OCI-LY3 (cell line): ENCODE measurements around the gene TMEM88.
A peak's percentile ranks its signal among the peaks of the same experiment; 100 is the strongest.

ENCODE experiments used
- H2AFZ ChIP-seq: fragments of 200-600, 300-600 bp; shearing (Covaris generic); 2 replicates; pipeline ENCODE4 v1.6.0; 2014; ENCODE audit warnings: antibody characterized with exemption, low read depth, low read length
- H3K27ac ChIP-seq: fragments of 200-600, 300-600 bp; sonication (generic); 2 replicates; pipeline ENCODE4 v1.5.1; 2014; ENCODE audit warnings: mild to moderate bottlenecking, low read length, moderate library complexity, mixed read lengths
- H3K27me3 ChIP-seq: fragments of 200-600, 300-600 bp; sonication (generic); 2 replicates; pipeline ENCODE4 v1.6.1; 2014; ENCODE audit warnings: low read depth, low read length, mixed read lengths
- H3K36me3 ChIP-seq: fragments of 200-600, 300-600 bp; sonication (generic); replicated peaks from 2 replicates; pipeline ENCODE3; 2014; ENCODE audit warnings: low read depth, low read length, mixed read lengths
- H3K4me1 ChIP-seq: fragments of 300-600, 200-600 bp; sonication (generic); 2 replicates; pipeline ENCODE4 v1.6.1; 2014; ENCODE audit warnings: low read length, mixed read lengths
- H3K4me2 ChIP-seq: fragments of 200-600, 300-600 bp; sonication (generic); 2 replicates; pipeline ENCODE4 v1.6.1; 2014; ENCODE audit warnings: low read length, mixed read lengths
- H3K4me3 ChIP-seq: fragments of 300-600, 200-600 bp; sonication (generic); 2 replicates; pipeline ENCODE4 v1.5.1; 2014; ENCODE audit warnings: antibody characterized with exemption, mild to moderate bottlenecking, low read length, moderate library complexity
- H3K79me2 ChIP-seq: fragments of 300-600, 200-600 bp; shearing (Covaris generic); 2 replicates; pipeline ENCODE4 v1.6.1; 2014; ENCODE audit warnings: mild to moderate bottlenecking, low read length, mixed read lengths
- H3K9ac ChIP-seq: fragments of 300-600, 200-600 bp; shearing (Covaris generic); 2 replicates; pipeline ENCODE4 v1.6.0; 2014; ENCODE audit warnings: mild to moderate bottlenecking, low read length, moderate library complexity
- H3K9me3 ChIP-seq: fragments of 200-600, 300-600 bp; shearing (Covaris generic); 2 replicates; pipeline ENCODE4 v1.6.1; 2014; ENCODE audit warnings: low read length, mixed read lengths; ENCODE audit not compliant: insufficient read depth
- H4K20me1 ChIP-seq: fragments of 200-600, 300-600 bp; sonication (generic); 2 replicates; pipeline ENCODE4 v1.6.1; 2016; ENCODE audit warnings: low read length, mixed read lengths; ENCODE audit not compliant: insufficient read depth
- EZH2phosphoT487 ChIP-seq: fragments of 200-600 bp; shearing (Covaris generic); IDR thresholded peaks from 2 replicates; pipeline ENCODE4 v1.6.1; 2018; ENCODE audit warnings: antibody characterized with exemption, mixed run types, low read depth
- TF ChIP-seq, protein P1 (sequence below): fragments of 200-600, 300-600 bp; sonication (generic); IDR thresholded peaks from 2 replicates; pipeline ENCODE4 v1.5.1; 2014; ENCODE audit warnings: antibody characterized with exemption, low read length, low read depth

Gene TMEM88

DNA sequence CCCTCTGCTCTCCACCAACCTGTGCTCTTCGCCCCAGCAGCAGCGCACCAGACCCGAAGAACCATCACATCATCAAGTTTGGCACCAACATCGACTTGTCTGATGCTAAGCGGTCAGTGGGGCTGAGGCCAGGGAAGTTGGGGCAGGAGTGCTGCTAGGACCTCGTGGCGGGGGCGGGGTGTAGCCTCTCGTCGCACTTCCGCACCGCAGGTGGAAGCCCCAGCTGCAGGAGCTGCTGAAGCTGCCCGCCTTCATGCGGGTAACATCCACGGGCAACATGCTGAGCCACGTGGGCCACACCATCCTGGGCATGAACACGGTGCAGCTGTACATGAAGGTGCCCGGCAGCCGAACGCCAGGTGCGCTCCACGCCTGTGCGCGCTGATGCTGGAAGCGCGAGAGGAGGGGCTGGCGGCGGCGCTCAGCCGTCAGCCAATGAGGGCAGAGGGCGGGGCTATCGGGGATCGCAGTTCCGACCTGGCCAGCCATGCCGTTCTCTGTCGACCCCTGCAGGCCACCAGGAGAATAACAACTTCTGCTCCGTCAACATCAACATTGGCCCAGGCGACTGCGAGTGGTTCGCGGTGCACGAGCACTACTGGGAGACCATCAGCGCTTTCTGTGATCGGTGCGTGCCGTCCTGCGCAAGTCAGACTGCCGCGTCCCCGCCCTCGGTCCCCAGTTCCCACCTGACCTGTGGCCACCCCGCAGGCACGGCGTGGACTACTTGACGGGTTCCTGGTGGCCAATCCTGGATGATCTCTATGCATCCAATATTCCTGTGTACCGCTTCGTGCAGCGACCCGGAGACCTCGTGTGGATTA, 3.2 kb upstream of the TMEM88 start:
- no peak overlapping the region for H3K9ac ChIP-seq
- TF ChIP-seq EZH2phosphoT487, result no peak
- TF ChIP-seq, protein P1, sequence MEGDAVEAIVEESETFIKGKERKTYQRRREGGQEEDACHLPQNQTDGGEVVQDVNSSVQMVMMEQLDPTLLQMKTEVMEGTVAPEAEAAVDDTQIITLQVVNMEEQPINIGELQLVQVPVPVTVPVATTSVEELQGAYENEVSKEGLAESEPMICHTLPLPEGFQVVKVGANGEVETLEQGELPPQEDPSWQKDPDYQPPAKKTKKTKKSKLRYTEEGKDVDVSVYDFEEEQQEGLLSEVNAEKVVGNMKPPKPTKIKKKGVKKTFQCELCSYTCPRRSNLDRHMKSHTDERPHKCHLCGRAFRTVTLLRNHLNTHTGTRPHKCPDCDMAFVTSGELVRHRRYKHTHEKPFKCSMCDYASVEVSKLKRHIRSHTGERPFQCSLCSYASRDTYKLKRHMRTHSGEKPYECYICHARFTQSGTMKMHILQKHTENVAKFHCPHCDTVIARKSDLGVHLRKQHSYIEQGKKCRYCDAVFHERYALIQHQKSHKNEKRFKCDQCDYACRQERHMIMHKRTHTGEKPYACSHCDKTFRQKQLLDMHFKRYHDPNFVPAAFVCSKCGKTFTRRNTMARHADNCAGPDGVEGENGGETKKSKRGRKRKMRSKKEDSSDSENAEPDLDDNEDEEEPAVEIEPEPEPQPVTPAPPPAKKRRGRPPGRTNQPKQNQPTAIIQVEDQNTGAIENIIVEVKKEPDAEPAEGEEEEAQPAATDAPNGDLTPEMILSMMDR, result peak; percentile 70
- H3K9me3 ChIP-seq, result no peaks in the 10 kb centered on the region
- peaks cover 15% of the 10 kb centered on the region for H3K79me2 ChIP-seq
- peak overlapping the region; percentile 77 for H3K4me2 ChIP-seq
- no peak overlapping the region; the same call in 1 of the 2 replicates for H3K27ac ChIP-seq
- H3K4me3 ChIP-seq, result peak overlapping the region; percentile 57
- peaks cover 33% of the 10 kb centered on the region for H3K36me3 ChIP-seq
- H2AFZ ChIP-seq, result no peak overlapping the region
- H4K20me1 ChIP-seq, result peaks cover 18% of the 10 kb centered on the region
- H3K27me3 ChIP-seq, result no peaks in the 10 kb centered on the region
- peaks cover 34% of the 10 kb centered on the region for H3K4me1 ChIP-seq

DNA sequence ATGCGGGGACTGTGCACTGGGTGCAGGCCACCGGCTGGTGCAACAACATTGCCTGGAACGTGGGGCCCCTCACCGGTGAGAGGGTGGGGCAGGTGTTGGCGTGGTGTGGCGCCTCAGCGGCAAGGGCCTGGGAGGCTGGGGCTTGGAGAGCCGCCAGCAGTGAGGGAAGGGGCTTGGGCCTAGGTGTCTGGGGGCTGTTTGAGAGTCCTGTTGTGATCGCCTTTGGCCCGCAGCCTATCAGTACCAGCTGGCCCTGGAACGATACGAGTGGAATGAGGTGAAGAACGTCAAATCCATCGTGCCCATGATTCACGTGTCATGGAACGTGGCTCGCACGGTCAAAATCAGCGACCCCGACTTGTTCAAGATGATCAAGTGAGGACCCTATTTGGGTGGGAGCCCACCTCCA, 2.6 kb upstream of the TMEM88 start:
- H3K27ac ChIP-seq, result no peak overlapping the region
- no peak overlapping the region for H3K4me3 ChIP-seq
- no peak overlapping the region for H3K4me2 ChIP-seq
- no peak overlapping the region for H2AFZ ChIP-seq
- no peaks in the 10 kb centered on the region for H3K27me3 ChIP-seq
- no peak for TF ChIP-seq EZH2phosphoT487
- TF ChIP-seq, protein P1, result no peak
- peaks cover 18% of the 10 kb centered on the region for H4K20me1 ChIP-seq
- peaks cover 15% of the 10 kb centered on the region for H3K79me2 ChIP-seq
- H3K9ac ChIP-seq, result no peak overlapping the region
- H3K36me3 ChIP-seq, result peaks cover 33% of the 10 kb centered on the region
- peaks cover 34% of the 10 kb centered on the region for H3K4me1 ChIP-seq
- no peaks in the 10 kb centered on the region for H3K9me3 ChIP-seq

DNA sequence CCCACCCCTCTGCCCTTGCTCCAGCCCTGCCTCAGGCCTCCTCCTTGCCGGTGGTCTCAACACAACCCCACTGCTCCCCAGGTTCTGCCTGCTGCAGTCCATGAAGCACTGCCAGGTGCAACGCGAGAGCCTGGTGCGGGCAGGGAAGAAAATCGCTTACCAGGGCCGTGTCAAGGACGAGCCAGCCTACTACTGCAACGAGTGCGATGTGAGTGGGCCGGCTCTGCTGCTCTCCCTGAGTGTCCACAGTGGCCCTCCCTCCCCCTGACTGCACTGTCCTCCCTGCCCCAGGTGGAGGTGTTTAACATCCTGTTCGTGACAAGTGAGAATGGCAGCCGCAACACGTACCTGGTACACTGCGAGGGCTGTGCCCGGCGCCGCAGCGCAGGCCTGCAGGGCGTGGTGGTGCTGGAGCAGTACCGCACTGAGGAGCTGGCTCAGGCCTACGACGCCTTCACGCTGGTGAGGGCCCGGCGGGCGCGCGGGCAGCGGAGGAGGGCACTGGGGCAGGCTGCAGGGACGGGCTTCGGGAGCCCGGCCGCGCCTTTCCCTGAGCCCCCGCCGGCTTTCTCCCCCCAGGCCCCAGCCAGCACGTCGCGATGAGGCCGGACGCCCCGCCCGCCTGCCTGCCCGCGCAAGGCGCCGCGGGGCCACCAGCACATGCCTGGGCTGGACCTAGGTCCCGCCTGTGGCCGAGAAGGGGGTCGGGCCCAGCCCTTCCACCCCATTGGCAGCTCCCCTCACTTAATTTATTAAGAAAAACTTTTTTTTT, 1.8 kb upstream of the TMEM88 start:
- peaks cover 18% of the 10 kb centered on the region for H4K20me1 ChIP-seq
- no peaks in the 10 kb centered on the region for H3K9me3 ChIP-seq
- peaks cover 34% of the 10 kb centered on the region for H3K4me1 ChIP-seq
- H3K4me3 ChIP-seq, result no peak overlapping the region
- H3K27me3 ChIP-seq, result no peaks in the 10 kb centered on the region
- TF ChIP-seq EZH2phosphoT487, result no peak
- TF ChIP-seq, protein P1, result no peak
- H3K4me2 ChIP-seq, result no peak overlapping the region
- peaks cover 15% of the 10 kb centered on the region for H3K79me2 ChIP-seq
- no peak overlapping the region for H3K9ac ChIP-seq
- no peak overlapping the region for H2AFZ ChIP-seq
- H3K36me3 ChIP-seq, result peaks cover 33% of the 10 kb centered on the region
- H3K27ac ChIP-seq, result no peak overlapping the region

DNA sequence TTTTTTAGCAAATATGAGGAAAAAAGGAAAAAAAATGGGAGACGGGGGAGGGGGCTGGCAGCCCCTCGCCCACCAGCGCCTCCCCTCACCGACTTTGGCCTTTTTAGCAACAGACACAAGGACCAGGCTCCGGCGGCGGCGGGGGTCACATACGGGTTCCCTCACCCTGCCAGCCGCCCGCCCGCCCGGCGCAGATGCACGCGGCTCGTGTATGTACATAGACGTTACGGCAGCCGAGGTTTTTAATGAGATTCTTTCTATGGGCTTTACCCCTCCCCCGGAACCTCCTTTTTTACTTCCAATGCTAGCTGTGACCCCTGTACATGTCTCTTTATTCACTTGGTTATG, 1.2 kb upstream of the TMEM88 start:
- Histone ChIP-seq H3K27me3 (no peaks in the 10 kb centered on the region), H3K27ac (no peak overlapping the region), H3K79me2 (peaks cover 17% of the 10 kb centered on the region), H3K36me3 (peaks cover 33% of the 10 kb centered on the region), H3K4me1 (peaks cover 35% of the 10 kb centered on the region), H4K20me1 (peaks cover 18% of the 10 kb centered on the region), H2AFZ (no peak overlapping the region), H3K4me2 (no peak overlapping the region), H3K4me3 (no peak overlapping the region), H3K9ac (no peak overlapping the region), H3K9me3 (no peaks in the 10 kb centered on the region)
- TF ChIP-seq EZH2phosphoT487, result no peak
- TF ChIP-seq, protein P1, result no peak
